Stimulated activated CD4-positive, alpha-beta T cell treated with anti-CD3 and anti-CD28 coated beads, Interleukin-15, amount 100 ng/mL, for 24 hours (primary cell): Measurements from ENCODE around the gene AMER3.

Source experiments
- DNase-seq: peaks from one replicate; pipeline ENCODE4 v3.0.0-alpha.2; 2020

AMER3 gene

GRCh38 chr2:130756053-130756873, 923 bp downstream of the AMER3 start:
- DNase-seq: peak; percentile 32

- DNase-seq: no peak
Measured at GRCh38 chr2:130756874-130757668, 1.7 kb downstream of the AMER3 start.

GRCh38 chr2:130759906-130760753, 4.8 kb downstream of the AMER3 start:
- DNase-seq: no peak

- DNase-seq: no peak
Measured at GRCh38 chr2:130760754-130761751, 5.7 kb downstream of the AMER3 start.

GRCh38 chr2:130762031-130762909, 6.9 kb downstream of the AMER3 start:
- no peak for DNase-seq

GRCh38 chr2:130762910-130763385, 7.6 kb downstream of the AMER3 start:
- DNase-seq: no peak

GRCh38 chr2:130763405-130763804, 8.1 kb downstream of the AMER3 start:
- no peak for DNase-seq

- DNase-seq: no peak
Measured at GRCh38 chr2:130764035-130764820, 8.9 kb downstream of the AMER3 start.

GRCh38 chr2:130764821-130765115, 9.4 kb downstream of the AMER3 start:
- no peak for DNase-seq

GRCh38 chr2:130765464-130765863, 10.1 kb downstream of the AMER3 start:
- no peak for DNase-seq

GRCh38 chr2:130766037-130766436, 10.7 kb downstream of the AMER3 start:
- DNase-seq: no peak

GRCh38 chr2:130766711-130767407, 11.5 kb downstream of the AMER3 start:
- DNase-seq: no peak

GRCh38 chr2:130767408-130767775, 12.1 kb downstream of the AMER3 start:
- DNase-seq: no peak

GRCh38 chr2:130768191-130768855, 13.0 kb downstream of the AMER3 start:
- DNase-seq: no peak

GRCh38 chr2:130769343-130769907, 14.1 kb downstream of the AMER3 start:
- DNase-seq: no peak

GRCh38 chr2:130776550-130776949, 21.2 kb downstream of the AMER3 start:
- DNase-seq: no peak

- DNase-seq: no peak
Measured at GRCh38 chr2:130778781-130779180, 23.4 kb downstream of the AMER3 start.

GRCh38 chr2:130785466-130786055, 30.2 kb downstream of the AMER3 start:
- no peak for DNase-seq
